ENCODE results near the gene SLCO2A1.

Gene SLCO2A1

GRCh38 chr3:133881939-133882825 is 147.5 kb downstream of the SLCO2A1 start:
- DNase-seq, result peak; percentile 44

- DNase-seq, result no peak
Observed at GRCh38 chr3:133881492-133881891, 148.2 kb downstream of the SLCO2A1 start.

- no peak for DNase-seq
Observed at GRCh38 chr3:133880886-133881455, 148.8 kb downstream of the SLCO2A1 start.

GRCh38 chr3:133880287-133880686 is 149.4 kb downstream of the SLCO2A1 start:
- DNase-seq, result peak; percentile 24

- no peak for DNase-seq
Observed at GRCh38 chr3:133878518-133878917, 151.2 kb downstream of the SLCO2A1 start.

All from NK-92 treated with Interleukin-12 subunit alpha and Interleukin-12 subunit beta, amount 100 ng/mL, for 24 hours (cell line).